HEK293 (cell line): Measurements from ENCODE around the gene RASGRF2.
"Not testable (repeated sequence)": the region's sequence is repeated elsewhere in the genome, so short reads cannot be mapped to it uniquely, and the experiment has no call there.

Experiments used
- CTCF ChIA-PET: fragments of 350-600 bp; formaldehyde crosslinking; extraction: SDS; loops from one replicate; lab custom pipeline; 2021; ENCODE audit warnings: antibody characterized with exemption; lab: Yijun Ruan, JAX
- POLR2A ChIA-PET: fragments of 300-600 bp; formaldehyde crosslinking; extraction: SDS; loops from one replicate; lab custom pipeline; 2020; ENCODE audit warnings: antibody characterized with exemption, inconsistent platforms; lab: Yijun Ruan, JAX
- H3K27ac ChIP-seq: fragments of 200-500 bp; sonication (Bioruptor generic); 2 replicates; pipeline ENCODE4 v1.5.1; 2014; ENCODE audit warnings: low read depth, low read length, control low read depth, inconsistent platforms; ENCODE audit errors: extremely low read depth
- H3K36me3 ChIP-seq, 2 experiments: fragments of 200-500 bp in 1 of 2; sonication (Bioruptor generic) in 1 of 2; 1 replicate in 1 of 2; 2 replicates in 1 of 2; pipeline ENCODE4 v1.5.1; 2014 to 2017; ENCODE audit warnings: inconsistent platforms in 2 of 2, low read length in 2 of 2; ENCODE audit not compliant: control insufficient read depth in 2 of 2, insufficient read depth in 1 of 2
- H3K4me1 ChIP-seq: fragments of 200-500 bp; sonication (Bioruptor generic); 2 replicates; pipeline ENCODE4 v1.5.1; 2014; ENCODE audit warnings: mild to moderate bottlenecking, low read length, inconsistent platforms; ENCODE audit not compliant: control insufficient read depth, insufficient read depth
- H3K4me3 ChIP-seq: 2 replicates; pipeline ENCODE4 v1.5.1; 2011; ENCODE audit warnings: low read depth, mild to moderate bottlenecking, control low read depth, low read length, moderate library complexity
- H3K9me3 ChIP-seq: fragments of 200-500 bp; sonication (Bioruptor generic); 2 replicates; pipeline ENCODE4 v1.5.1; 2014; ENCODE audit warnings: low read depth, low read length, inconsistent platforms; ENCODE audit not compliant: control insufficient read depth, insufficient read depth
- REPIN1 ChIP-seq: fragments of 450-650 bp; formaldehyde crosslinking; IDR thresholded peaks from 2 replicates; pipeline ENCODE4 v1.5.1; 2017; ENCODE audit warnings: missing biosample characterization, missing genetic modification characterization, low read depth
- SCRT2 ChIP-seq: fragments of 450-650 bp; formaldehyde crosslinking; IDR thresholded peaks from 2 replicates; pipeline ENCODE4 v1.5.1; 2016; ENCODE audit warnings: missing biosample characterization, missing genetic modification characterization
- ZFP37 ChIP-seq: fragments of 450-650 bp; formaldehyde crosslinking; IDR thresholded peaks from 2 replicates; pipeline ENCODE4 v1.5.1; 2016; ENCODE audit warnings: missing biosample characterization, missing genetic modification characterization
- ZNF114 ChIP-seq: fragments of 450-650 bp; formaldehyde crosslinking; IDR thresholded peaks from 2 replicates; pipeline ENCODE4 v1.5.0; 2017; ENCODE audit warnings: missing biosample characterization, missing genetic modification characterization
- ZNF140 ChIP-seq: fragments of 450-650 bp; formaldehyde crosslinking; IDR thresholded peaks from 2 replicates; pipeline ENCODE4 v1.5.1; 2016; ENCODE audit warnings: missing biosample characterization, missing genetic modification characterization
- ZNF157 ChIP-seq: fragments of 450-650 bp; formaldehyde crosslinking; IDR thresholded peaks from 2 replicates; pipeline ENCODE4 v1.5.1; 2016; ENCODE audit warnings: missing biosample characterization, missing genetic modification characterization
- ZNF48 ChIP-seq: fragments of 450-650 bp; formaldehyde crosslinking; IDR thresholded peaks from 2 replicates; pipeline ENCODE4 v1.5.1; 2016; ENCODE audit warnings: missing biosample characterization, missing genetic modification characterization
- ZNF530 ChIP-seq: fragments of 450-650 bp; formaldehyde crosslinking; IDR thresholded peaks from 2 replicates; pipeline ENCODE4 v1.5.1; 2016; ENCODE audit warnings: low read depth, missing biosample characterization, missing genetic modification characterization
- ZNF548 ChIP-seq: fragments of 450-650 bp; formaldehyde crosslinking; IDR thresholded peaks from 2 replicates; pipeline ENCODE4 v1.5.1; 2016; ENCODE audit warnings: missing biosample characterization, missing genetic modification characterization
- ZNF560 ChIP-seq: fragments of 450-650 bp; formaldehyde crosslinking; IDR thresholded peaks from 2 replicates; pipeline ENCODE4 v1.5.1; 2017; ENCODE audit warnings: missing biosample characterization, missing genetic modification characterization, borderline replicate concordance
- TF ChIP-seq, protein P1 (sequence below): fragments of 450-650 bp; formaldehyde crosslinking; IDR thresholded peaks from 2 replicates; pipeline ENCODE4 v1.5.1; 2016; ENCODE audit warnings: missing biosample characterization, missing genetic modification characterization
- TF ChIP-seq, protein P2 (sequence below): fragments of 450-650 bp; formaldehyde crosslinking; IDR thresholded peaks from 2 replicates; pipeline ENCODE4 v1.5.1; 2016; ENCODE audit warnings: missing biosample characterization, missing genetic modification characterization, low read depth
- TF ChIP-seq, protein P3 (sequence below): fragments of 450-650 bp; formaldehyde crosslinking; IDR thresholded peaks from 2 replicates; pipeline ENCODE4 v1.5.1; 2016; ENCODE audit warnings: missing biosample characterization, missing genetic modification characterization
- TF ChIP-seq, protein P4 (sequence below): fragments of 450-650 bp; formaldehyde crosslinking; IDR thresholded peaks from 2 replicates; pipeline ENCODE4 v1.5.1; 2016; ENCODE audit warnings: missing biosample characterization, missing genetic modification characterization
- TF ChIP-seq, protein P5 (sequence below): fragments of 450-650 bp; formaldehyde crosslinking; IDR thresholded peaks from 2 replicates; pipeline ENCODE4 v1.5.1; 2016; ENCODE audit warnings: missing biosample characterization, missing genetic modification characterization
- TF ChIP-seq, protein P6 (sequence below): fragments of 450-650 bp; formaldehyde crosslinking; IDR thresholded peaks from 2 replicates; pipeline ENCODE4 v1.5.1; 2016; ENCODE audit warnings: missing biosample characterization, missing genetic modification characterization

RASGRF2 gene

DNA sequence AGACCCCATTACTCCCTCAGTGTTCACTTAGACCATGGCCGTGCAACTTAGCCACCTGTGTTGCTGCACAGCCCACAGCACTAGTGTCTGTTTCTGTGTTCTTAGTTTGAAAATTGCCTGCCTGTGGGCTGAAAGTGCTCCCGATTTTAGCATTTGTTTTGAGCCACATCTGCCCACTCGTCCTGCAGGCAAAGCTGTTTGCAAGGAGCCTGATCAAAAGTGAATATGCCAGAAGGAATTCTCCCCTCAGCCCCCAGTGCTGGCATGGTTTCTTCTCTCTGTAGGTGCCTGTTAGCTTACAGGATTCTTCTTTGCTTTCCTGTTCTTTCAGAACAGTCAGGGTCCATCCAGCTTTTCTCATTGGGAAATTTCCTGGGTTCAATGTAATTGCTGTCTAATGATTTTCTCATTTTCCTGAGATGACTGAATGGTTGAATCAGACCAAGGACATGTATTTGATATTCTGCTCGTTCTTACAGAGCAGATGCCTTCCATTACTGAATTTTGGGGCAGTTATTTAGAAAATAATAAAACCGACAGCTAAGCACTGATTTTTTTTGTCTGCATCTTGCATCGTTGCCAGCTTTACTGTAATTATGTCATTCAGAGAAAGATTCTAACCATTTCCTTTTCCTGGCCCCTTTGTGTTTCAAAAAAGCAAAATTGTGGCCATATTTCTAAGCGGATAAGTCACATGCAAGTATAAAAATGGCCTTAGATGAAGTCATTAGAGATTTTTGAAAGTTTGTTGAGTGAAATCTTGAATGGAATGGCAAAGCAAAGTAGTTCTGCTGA lies 161.9 kb downstream of the RASGRF2 start:
- ChIA-PET CTCF (interaction anchor here (0.9 to 2.4 kb wide), 3 partner anchors 14 to 73 kb away, joined by 3 to 10 read pairs (median 9); no protein-coding TSS in a partner anchor), POLR2A (no interaction called here)
- no peak overlapping the region for H3K27ac ChIP-seq
- H3K4me3 ChIP-seq: no peak overlapping the region
- no peaks in the 10 kb centered on the region for H3K4me1 ChIP-seq
- no peaks in the 10 kb centered on the region for H3K9me3 ChIP-seq
- H3K36me3 ChIP-seq: no peaks in the 10 kb centered on the region; a peak in 1 of 3 replicates
- TF ChIP-seq, protein P1, sequence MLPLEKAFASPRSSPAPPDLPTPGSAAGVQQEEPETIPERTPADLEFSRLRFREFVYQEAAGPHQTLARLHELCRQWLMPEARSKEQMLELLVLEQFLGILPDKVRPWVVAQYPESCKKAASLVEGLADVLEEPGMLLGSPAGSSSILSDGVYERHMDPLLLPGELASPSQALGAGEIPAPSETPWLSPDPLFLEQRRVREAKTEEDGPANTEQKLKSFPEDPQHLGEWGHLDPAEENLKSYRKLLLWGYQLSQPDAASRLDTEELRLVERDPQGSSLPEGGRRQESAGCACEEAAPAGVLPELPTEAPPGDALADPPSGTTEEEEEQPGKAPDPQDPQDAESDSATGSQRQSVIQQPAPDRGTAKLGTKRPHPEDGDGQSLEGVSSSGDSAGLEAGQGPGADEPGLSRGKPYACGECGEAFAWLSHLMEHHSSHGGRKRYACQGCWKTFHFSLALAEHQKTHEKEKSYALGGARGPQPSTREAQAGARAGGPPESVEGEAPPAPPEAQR (tag by site-specific recombination): no peak
- no peak for TF ChIP-seq ZNF48 (tag by site-specific recombination)
- TF ChIP-seq, protein P2, sequence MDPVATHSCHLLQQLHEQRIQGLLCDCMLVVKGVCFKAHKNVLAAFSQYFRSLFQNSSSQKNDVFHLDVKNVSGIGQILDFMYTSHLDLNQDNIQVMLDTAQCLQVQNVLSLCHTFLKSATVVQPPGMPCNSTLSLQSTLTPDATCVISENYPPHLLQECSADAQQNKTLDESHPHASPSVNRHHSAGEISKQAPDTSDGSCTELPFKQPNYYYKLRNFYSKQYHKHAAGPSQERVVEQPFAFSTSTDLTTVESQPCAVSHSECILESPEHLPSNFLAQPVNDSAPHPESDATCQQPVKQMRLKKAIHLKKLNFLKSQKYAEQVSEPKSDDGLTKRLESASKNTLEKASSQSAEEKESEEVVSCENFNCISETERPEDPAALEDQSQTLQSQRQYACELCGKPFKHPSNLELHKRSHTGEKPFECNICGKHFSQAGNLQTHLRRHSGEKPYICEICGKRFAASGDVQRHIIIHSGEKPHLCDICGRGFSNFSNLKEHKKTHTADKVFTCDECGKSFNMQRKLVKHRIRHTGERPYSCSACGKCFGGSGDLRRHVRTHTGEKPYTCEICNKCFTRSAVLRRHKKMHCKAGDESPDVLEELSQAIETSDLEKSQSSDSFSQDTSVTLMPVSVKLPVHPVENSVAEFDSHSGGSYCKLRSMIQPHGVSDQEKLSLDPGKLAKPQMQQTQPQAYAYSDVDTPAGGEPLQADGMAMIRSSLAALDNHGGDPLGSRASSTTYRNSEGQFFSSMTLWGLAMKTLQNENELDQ (tag by site-specific recombination): no peak

DNA sequence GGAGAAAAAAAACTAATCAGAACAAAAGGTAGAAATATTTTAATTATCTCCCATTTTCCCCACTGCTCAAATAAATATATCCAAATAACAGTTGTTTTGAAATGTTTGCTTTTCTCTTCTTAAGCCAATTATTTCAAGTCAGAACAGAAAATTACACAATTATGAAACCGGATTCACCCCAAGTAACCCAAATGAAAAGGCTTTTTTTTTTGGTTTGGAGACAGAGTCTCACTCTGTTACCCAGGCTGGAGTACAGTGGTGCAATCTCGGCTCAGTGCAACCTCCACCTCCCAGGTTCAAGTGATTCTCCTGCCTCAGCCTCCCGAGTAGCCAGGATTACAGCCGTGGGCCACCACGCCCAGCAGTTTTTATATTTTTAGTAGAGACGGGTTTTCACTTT lies 164.5 kb downstream of the RASGRF2 start:
- H3K36me3 ChIP-seq, CTCF ChIA-PET, H3K27ac ChIP-seq, POLR2A ChIA-PET, H3K9me3 ChIP-seq, H3K4me3 ChIP-seq, H3K4me1 ChIP-seq: not testable (repeated sequence)

DNA sequence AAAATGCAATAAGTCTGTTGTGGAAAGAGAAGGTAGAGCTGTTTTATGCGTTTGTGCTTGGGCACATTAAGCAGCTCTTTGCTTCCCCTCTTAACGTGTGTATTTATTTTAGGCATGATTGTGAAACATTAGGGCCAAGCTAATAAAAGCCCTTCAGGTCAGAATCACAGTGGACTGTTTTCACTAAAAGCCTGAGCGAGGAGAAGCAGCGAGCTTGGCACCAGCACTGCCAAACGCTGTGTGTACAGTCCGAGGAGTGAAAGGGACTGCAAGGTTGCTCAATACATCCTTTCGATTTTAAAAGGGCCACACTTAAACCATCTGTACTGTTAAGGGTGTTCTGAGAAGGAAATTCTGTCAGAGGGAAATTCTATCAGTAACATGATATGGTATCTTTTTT lies 165.8 kb downstream of the RASGRF2 start:
- TF ChIP-seq ZFP37 (tag by site-specific recombination): no peak
- TF ChIP-seq ZNF114: no peak
- no peak for TF ChIP-seq ZNF548 (tag by site-specific recombination)
- TF ChIP-seq ZNF48 (tag by site-specific recombination): no peak
- TF ChIP-seq ZNF157 (tag by site-specific recombination): no peak
- TF ChIP-seq, protein P3, sequence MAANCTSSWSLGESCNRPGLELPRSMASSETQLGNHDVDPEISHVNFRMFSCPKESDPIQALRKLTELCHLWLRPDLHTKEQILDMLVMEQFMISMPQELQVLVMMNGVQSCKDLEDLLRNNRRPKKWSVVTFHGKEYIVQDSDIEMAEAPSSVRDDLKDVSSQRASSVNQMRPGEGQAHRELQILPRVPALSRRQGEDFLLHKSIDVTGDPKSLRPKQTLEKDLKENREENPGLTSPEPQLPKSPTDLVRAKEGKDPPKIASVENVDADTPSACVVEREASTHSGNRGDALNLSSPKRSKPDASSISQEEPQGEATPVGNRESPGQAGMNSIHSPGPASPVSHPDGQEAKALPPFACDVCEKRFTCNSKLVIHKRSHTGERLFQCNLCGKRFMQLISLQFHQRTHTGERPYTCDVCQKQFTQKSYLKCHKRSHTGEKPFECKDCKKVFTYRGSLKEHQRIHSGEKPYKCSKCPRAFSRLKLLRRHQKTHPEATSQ: no peak
- TF ChIP-seq, protein P4, sequence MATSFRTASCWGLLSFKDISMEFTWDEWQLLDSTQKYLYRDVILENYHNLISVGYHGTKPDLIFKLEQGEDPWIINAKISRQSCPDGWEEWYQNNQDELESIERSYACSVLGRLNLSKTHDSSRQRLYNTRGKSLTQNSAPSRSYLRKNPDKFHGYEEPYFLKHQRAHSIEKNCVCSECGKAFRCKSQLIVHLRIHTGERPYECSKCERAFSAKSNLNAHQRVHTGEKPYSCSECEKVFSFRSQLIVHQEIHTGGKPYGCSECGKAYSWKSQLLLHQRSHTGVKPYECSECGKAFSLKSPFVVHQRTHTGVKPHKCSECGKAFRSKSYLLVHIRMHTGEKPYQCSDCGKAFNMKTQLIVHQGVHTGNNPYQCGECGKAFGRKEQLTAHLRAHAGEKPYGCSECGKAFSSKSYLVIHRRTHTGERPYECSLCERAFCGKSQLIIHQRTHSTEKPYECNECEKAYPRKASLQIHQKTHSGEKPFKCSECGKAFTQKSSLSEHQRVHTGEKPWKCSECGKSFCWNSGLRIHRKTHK (tag by site-specific recombination): no peak
- TF ChIP-seq REPIN1: no peak
- TF ChIP-seq, protein P5, sequence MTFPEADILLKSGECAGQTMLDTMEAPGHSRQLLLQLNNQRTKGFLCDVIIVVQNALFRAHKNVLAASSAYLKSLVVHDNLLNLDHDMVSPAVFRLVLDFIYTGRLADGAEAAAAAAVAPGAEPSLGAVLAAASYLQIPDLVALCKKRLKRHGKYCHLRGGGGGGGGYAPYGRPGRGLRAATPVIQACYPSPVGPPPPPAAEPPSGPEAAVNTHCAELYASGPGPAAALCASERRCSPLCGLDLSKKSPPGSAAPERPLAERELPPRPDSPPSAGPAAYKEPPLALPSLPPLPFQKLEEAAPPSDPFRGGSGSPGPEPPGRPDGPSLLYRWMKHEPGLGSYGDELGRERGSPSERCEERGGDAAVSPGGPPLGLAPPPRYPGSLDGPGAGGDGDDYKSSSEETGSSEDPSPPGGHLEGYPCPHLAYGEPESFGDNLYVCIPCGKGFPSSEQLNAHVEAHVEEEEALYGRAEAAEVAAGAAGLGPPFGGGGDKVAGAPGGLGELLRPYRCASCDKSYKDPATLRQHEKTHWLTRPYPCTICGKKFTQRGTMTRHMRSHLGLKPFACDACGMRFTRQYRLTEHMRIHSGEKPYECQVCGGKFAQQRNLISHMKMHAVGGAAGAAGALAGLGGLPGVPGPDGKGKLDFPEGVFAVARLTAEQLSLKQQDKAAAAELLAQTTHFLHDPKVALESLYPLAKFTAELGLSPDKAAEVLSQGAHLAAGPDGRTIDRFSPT (tag by site-specific recombination): no peak
- TF ChIP-seq ZNF560 (tag by site-specific recombination): no peak
- TF ChIP-seq ZNF530 (tag by site-specific recombination): no peak
- TF ChIP-seq, protein P6, sequence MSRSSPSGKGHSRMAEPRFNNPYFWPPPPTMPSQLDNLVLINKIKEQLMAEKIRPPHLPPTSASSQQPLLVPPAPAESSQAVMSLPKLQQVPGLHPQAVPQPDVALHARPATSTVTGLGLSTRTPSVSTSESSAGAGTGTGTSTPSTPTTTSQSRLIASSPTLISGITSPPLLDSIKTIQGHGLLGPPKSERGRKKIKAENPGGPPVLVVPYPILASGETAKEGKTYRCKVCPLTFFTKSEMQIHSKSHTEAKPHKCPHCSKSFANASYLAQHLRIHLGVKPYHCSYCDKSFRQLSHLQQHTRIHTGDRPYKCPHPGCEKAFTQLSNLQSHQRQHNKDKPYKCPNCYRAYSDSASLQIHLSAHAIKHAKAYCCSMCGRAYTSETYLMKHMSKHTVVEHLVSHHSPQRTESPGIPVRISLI (tag by site-specific recombination): no peak
- no peak for TF ChIP-seq SCRT2
- TF ChIP-seq ZNF140: no peak
- CTCF ChIA-PET: interaction anchor here (0.6 kb wide), 1 partner anchor 775 kb away, joined by 3 read pairs; no protein-coding TSS in a partner anchor
- no peaks in the 10 kb centered on the region; a peak in 1 of 3 replicates for H3K36me3 ChIP-seq
- H3K4me1 ChIP-seq: no peaks in the 10 kb centered on the region
- no peak overlapping the region for H3K27ac ChIP-seq
- POLR2A ChIA-PET: no interaction called here
- H3K9me3 ChIP-seq: no peaks in the 10 kb centered on the region
- H3K4me3 ChIP-seq: no peak overlapping the region
